Cardiac muscle cell (in vitro differentiated cells and primary cell): ENCODE measurements around the gene PROSER1. TPM values are rescaled to one million over a fixed set of nuclear protein-coding genes. Genes with fewer than 3 reads are reported as not detected.
"Not testable (repeated sequence)": the region's sequence is repeated elsewhere in the genome, so short reads cannot be mapped to it uniquely, and the experiment has no call there.

Source experiments
- DNase-seq, 2 donors: peaks; one replicate each; pipeline versions ENCODE4 v3.0.0 to v3.0.0-alpha.2; 2010 to 2017; ENCODE audit warnings: low read depth in 1 of 2, low spot score in 1 of 2
- H3K27ac ChIP-seq: fragments of 200-600 bp; sonication (generic); 2 replicates; pipeline ENCODE4 v1.5.1; 2016
- H3K27me3 ChIP-seq: fragments of 200-600 bp; sonication (generic); 2 replicates; pipeline ENCODE4 v1.6.0; 2016; ENCODE audit warnings: control low read depth
- H3K36me3 ChIP-seq: fragments of 200-600 bp; sonication (generic); 2 replicates; pipeline ENCODE4 v1.5.1; 2016; ENCODE audit warnings: control low read depth
- H3K4me1 ChIP-seq: fragments of 200-600 bp; sonication (generic); 2 replicates; pipeline ENCODE4 v1.8.1; 2017; ENCODE audit warnings: low read depth, mild to moderate bottlenecking, mixed run types
- H3K4me3 ChIP-seq: fragments of 200-600 bp; sonication (generic); 2 replicates; pipeline ENCODE4 v1.5.1; 2016; ENCODE audit warnings: mild to moderate bottlenecking
- H3K9me3 ChIP-seq: fragments of 200-600 bp; sonication (generic); 2 replicates; pipeline ENCODE4 v1.5.1; 2017; ENCODE audit warnings: low read depth, mild to moderate bottlenecking, control low read depth
- polyA plus RNA-seq: library from polyadenylated mRNA; unstranded; fragments of >200 nt; fragmentation: Nextera tagmentation; extraction: Ambion mirVana; gene quantifications from 2 replicates; pipeline ENCODE4 v1.2.1, GENCODE V29; 2016
- total RNA-seq: library from RNA; depleted of rRNA; stranded (reverse); fragments of >200 nt; gene quantifications from 2 replicates; pipeline ENCODE4 v1.2.3, GENCODE V29; 2016
- TF ChIP-seq, protein P1 (sequence below): IDR thresholded peaks from 2 replicates; pipeline ENCODE4 v1.5.1; 2012; ENCODE audit warnings: low read depth, mild to moderate bottlenecking, low read length

PROSER1 gene
- total and polyA plus RNA-seq, 2 experiments from 2014 or later, result 13.1 to 14.0 TPM

GRCh38 chr13:39016087-39016486 is 21.8 kb downstream of the PROSER1 start:
- TF ChIP-seq, protein P1, sequence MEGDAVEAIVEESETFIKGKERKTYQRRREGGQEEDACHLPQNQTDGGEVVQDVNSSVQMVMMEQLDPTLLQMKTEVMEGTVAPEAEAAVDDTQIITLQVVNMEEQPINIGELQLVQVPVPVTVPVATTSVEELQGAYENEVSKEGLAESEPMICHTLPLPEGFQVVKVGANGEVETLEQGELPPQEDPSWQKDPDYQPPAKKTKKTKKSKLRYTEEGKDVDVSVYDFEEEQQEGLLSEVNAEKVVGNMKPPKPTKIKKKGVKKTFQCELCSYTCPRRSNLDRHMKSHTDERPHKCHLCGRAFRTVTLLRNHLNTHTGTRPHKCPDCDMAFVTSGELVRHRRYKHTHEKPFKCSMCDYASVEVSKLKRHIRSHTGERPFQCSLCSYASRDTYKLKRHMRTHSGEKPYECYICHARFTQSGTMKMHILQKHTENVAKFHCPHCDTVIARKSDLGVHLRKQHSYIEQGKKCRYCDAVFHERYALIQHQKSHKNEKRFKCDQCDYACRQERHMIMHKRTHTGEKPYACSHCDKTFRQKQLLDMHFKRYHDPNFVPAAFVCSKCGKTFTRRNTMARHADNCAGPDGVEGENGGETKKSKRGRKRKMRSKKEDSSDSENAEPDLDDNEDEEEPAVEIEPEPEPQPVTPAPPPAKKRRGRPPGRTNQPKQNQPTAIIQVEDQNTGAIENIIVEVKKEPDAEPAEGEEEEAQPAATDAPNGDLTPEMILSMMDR, result no peak
- no peaks in the 10 kb centered on the region for H3K4me1 ChIP-seq
- H3K9me3 ChIP-seq, result no peaks in the 10 kb centered on the region
- H3K27me3 ChIP-seq, result no peaks in the 10 kb centered on the region
- H3K27ac ChIP-seq, result no peak overlapping the region
- H3K4me3 ChIP-seq, result no peak overlapping the region
- DNase-seq, result no peak
- H3K36me3 ChIP-seq, result peaks cover 52% of the 10 kb centered on the region

- H3K9me3 ChIP-seq, result no peaks in the 10 kb centered on the region
- H3K27me3 ChIP-seq, result no peaks in the 10 kb centered on the region
- TF ChIP-seq, protein P1, result no peak
- no peak for DNase-seq
- no peak overlapping the region for H3K27ac ChIP-seq
- H3K4me1 ChIP-seq, result no peaks in the 10 kb centered on the region
- H3K36me3 ChIP-seq, result peaks cover 60% of the 10 kb centered on the region
- no peak overlapping the region for H3K4me3 ChIP-seq
Measured at GRCh38 chr13:39013462-39013861, 24.4 kb downstream of the PROSER1 start.

GRCh38 chr13:39012608-39013007 is 25.3 kb downstream of the PROSER1 start:
- H3K36me3 ChIP-seq, result peaks cover 60% of the 10 kb centered on the region
- H3K4me3 ChIP-seq, result no peak overlapping the region
- DNase-seq, result no peak
- H3K27ac ChIP-seq, result no peak overlapping the region
- H3K27me3 ChIP-seq, result no peaks in the 10 kb centered on the region
- H3K4me1 ChIP-seq, result no peaks in the 10 kb centered on the region
- TF ChIP-seq, protein P1, result no peak
- no peaks in the 10 kb centered on the region for H3K9me3 ChIP-seq

DNA sequence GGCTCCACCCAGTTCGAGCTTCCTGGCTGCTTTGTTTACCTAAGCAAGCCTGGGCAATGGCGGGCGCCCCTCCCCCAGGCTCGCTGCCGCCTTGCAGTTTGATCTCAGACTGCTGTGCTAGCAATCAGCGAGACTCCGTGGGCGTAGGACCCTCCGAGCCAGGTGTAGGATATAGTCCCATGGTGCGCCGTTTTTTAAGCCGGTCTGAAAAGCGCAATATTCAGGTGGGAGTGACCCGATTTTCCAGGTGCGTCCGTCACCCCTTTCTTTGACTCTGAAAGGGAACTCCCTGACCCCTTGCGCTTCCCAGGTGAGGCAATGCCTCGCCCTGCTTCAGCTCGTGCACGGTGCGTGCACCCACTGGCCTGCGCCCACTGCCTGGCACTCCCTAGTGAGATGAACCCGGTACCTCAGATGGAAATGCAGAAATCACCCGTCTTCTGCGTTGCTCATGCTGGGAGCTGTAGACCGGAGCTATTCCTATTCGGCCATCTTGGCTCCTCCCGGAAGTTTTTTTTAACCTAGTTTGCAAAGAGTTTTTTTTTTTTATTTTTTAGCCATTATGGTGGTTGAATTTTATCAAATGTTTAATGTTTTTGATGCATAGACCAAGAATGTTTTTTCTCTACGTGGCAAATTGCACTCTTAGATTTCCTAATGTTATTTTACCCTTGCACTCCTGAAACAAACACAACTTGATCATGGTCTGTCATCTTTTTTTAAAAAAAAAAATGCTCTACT is 31.3 kb downstream of the PROSER1 start:
- not testable (repeated sequence) for H3K27me3 ChIP-seq, H3K4me1 ChIP-seq, H3K9me3 ChIP-seq, DNase-seq, H3K4me3 ChIP-seq, H3K27ac ChIP-seq
- H3K36me3 ChIP-seq, result peaks cover 15% of the 10 kb centered on the region

DNA sequence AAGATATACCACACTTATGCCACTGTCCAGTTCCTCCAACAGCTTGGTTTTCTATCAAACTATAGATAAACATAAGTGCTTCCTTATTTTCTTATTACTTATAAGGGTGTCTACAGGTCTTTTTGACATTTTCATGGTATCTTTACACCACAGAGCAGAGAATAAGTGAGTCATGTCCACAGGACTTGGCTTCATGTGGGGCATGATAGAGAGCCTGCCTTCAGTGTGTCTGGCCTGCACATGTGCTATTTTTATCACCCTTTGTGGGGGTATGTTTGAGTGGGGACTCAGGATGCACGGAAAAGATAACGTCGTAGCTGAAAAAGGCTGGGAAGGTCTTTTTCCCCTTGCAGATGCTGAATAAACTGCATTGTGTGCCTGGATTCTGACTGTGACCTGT is 39.1 kb downstream of the PROSER1 start:
- no peaks in the 10 kb centered on the region for H3K4me1 ChIP-seq
- TF ChIP-seq, protein P1, result no peak
- DNase-seq, result no peak

GRCh38 chr13:38993381-38993780 is 44.5 kb downstream of the PROSER1 start:
- Histone ChIP-seq H3K4me3 (no peak overlapping the region), H3K9me3 (no peaks in the 10 kb centered on the region), H3K27me3 (no peaks in the 10 kb centered on the region), H3K27ac (no peak overlapping the region), H3K4me1 (no peaks in the 10 kb centered on the region), H3K36me3 (no peaks in the 10 kb centered on the region)
- no peak for DNase-seq
- TF ChIP-seq, protein P1, result no peak

More for the DNA sequence above, 39.1 kb downstream of the PROSER1 start:
- H3K4me3 ChIP-seq, result no peak overlapping the region
- no peaks in the 10 kb centered on the region for H3K36me3 ChIP-seq
- H3K27ac ChIP-seq, result no peak overlapping the region
- no peaks in the 10 kb centered on the region for H3K9me3 ChIP-seq
- no peaks in the 10 kb centered on the region for H3K27me3 ChIP-seq
